Left ventricle myocardium inferior (tissue), 1 donor: ENCODE data around the gene LRRK2. TPM values are rescaled to one million over a fixed set of nuclear protein-coding genes. Genes with fewer than 3 reads are reported as not detected.
A peak's percentile ranks its signal among the peaks of the same experiment; 100 is the strongest.

ENCODE experiments used
- DNase-seq: peaks from one replicate; pipeline ENCODE4 v3.0.0-alpha.2; 2020
- H3K27ac ChIP-seq: fragments of 200-600 bp; replicated peaks from 2 replicates; pipeline ENCODE4 v1.8.0; 2021
- H3K27me3 ChIP-seq: fragments of 200-600 bp; 2 replicates; pipeline ENCODE4 v1.8.0; 2021; ENCODE audit warnings: low read depth
- H3K36me3 ChIP-seq: fragments of 200-600 bp; 2 replicates; pipeline ENCODE4 v1.8.0; 2021
- H3K4me1 ChIP-seq: fragments of 200-600 bp; 2 replicates; pipeline ENCODE4 v1.8.0; 2021
- H3K4me3 ChIP-seq: fragments of 200-600 bp; 2 replicates; pipeline ENCODE4 v1.8.0; 2021; ENCODE audit warnings: mild to moderate bottlenecking, moderate library complexity
- H3K9me3 ChIP-seq: fragments of 200-600 bp; replicated peaks from 2 replicates; pipeline ENCODE4 v1.8.0; 2021
- CTCF ChIP-seq: fragments of 200-600 bp; IDR thresholded peaks from 2 replicates; pipeline ENCODE4 v1.8.0; 2021; ENCODE audit warnings: antibody characterized with exemption, mild to moderate bottlenecking, borderline replicate concordance
- intact Hi-C: fragments of 100-400 bp; cut with micrococcal nuclease; formaldehyde crosslinking; loops from one replicate; pipeline ENCODE4 v1.11.0; 2022
- total RNA-seq: library from RNA; stranded (reverse); fragmentation: NEBNext Ultra II Directional; extraction: Animal tissue kit (Norgen Biotek cat#: 25700); gene quantifications from one replicate; pipeline ENCODE4 v1.2.1, GENCODE V29; 2021
- donor health status: DM: no; HTN: yes; CAD: no; lungs with severe emphysema.

Gene LRRK2
- total RNA-seq, 1 donor from 2014 or later, result 6.7 TPM

DNA sequence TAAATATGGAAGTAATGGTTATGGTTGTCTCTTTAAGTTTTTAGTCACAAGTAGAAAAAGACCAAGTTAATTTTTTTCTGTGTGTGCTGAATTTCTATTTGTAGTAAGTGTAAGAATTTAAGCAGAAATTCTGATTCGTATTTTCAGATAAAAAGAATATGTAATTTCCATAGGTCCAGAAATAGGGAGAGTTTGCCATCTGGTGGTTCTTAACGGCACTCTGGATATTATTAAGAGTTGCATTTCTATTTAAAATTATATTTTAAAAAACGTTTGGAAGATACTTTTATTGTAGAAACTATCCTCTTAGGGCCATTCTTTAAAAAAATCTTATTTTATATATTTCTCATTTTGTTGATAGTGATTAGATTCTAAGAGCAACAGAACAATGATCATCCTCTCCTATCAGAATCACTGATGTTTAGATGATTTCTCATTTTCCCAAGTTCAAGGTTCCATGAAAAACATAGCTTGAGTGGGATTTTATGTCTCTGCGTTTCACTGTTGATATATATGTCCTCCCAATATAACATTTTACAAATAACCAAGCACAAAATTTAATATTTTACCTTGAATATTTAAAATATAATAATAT lies 88.3 kb downstream of the LRRK2 start:
- peak; percentile 44 for TF ChIP-seq CTCF
- Histone ChIP-seq H3K36me3 (peaks cover 25% of the 10 kb centered on the region), H3K27ac (no peak overlapping the region), H3K9me3 (no peaks in the 10 kb centered on the region), H3K4me3 (no peak overlapping the region), H3K4me1 (no peaks in the 10 kb centered on the region), H3K27me3 (no peaks in the 10 kb centered on the region)
- DNase-seq, result no peak
- intact Hi-C loops, result no loop called here

GRCh38 chr12:40313928-40314327 lies 89.1 kb downstream of the LRRK2 start:
- Histone ChIP-seq H3K27ac (no peak overlapping the region), H3K27me3 (no peaks in the 10 kb centered on the region), H3K9me3 (no peaks in the 10 kb centered on the region), H3K4me3 (no peak overlapping the region), H3K36me3 (peaks cover 20% of the 10 kb centered on the region), H3K4me1 (no peaks in the 10 kb centered on the region)
- no peak for TF ChIP-seq CTCF
- DNase-seq, result no peak
- intact Hi-C loops, result no loop called here

- no peaks in the 10 kb centered on the region for H3K4me1 ChIP-seq
- H3K27ac ChIP-seq, result no peak overlapping the region
- intact Hi-C loops, result no loop called here
- H3K36me3 ChIP-seq, result peaks cover 14% of the 10 kb centered on the region
- no peaks in the 10 kb centered on the region for H3K9me3 ChIP-seq
- no peaks in the 10 kb centered on the region for H3K27me3 ChIP-seq
- TF ChIP-seq CTCF, result no peak
- H3K4me3 ChIP-seq, result no peak overlapping the region
- no peak for DNase-seq
Measured at GRCh38 chr12:40314927-40315326, 90.1 kb downstream of the LRRK2 start.

DNA sequence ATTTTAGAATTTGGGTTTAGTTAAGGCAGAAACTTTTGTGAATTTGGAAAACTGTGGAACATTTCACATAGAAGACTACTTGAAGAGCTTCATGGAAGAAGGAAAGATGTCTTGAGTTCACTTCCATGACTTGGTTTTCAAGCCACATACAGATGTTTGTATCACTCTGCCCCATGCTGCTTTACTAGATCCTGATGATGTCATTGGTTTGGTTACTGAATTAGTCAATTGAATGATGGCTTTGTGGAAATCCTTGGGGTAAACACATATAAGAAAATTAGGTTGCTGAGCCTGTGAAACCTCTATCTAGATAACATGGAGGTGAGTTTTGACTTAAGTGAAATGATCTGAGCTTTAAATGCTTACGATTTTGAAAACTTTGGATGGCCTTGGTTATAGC lies 90.6 kb downstream of the LRRK2 start:
- intact Hi-C loops, result no loop called here
- no peak overlapping the region for H3K4me3 ChIP-seq
- peaks cover 12% of the 10 kb centered on the region for H3K36me3 ChIP-seq
- no peaks in the 10 kb centered on the region for H3K27me3 ChIP-seq
- H3K4me1 ChIP-seq, result no peaks in the 10 kb centered on the region
- H3K27ac ChIP-seq, result no peak overlapping the region
- no peak for TF ChIP-seq CTCF
- no peaks in the 10 kb centered on the region for H3K9me3 ChIP-seq
- DNase-seq, result no peak

DNA sequence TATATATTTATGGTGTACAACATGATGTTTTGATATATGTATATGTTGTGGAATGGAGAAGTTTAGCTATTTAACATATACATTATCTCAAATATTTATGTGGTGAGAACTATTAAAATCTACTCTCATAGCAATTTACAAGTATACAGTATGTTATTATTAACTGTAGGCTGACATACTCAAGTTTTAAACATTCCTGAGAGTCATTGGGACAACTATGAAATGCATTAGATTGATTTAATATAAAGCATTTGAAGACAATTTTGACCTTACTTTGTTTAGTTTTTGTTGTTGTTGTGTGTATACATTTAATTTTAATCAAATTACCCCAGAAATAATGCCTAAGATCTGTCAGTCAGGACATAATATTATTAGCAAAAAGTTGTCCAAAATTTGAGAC lies 99.5 kb downstream of the LRRK2 start:
- Histone ChIP-seq H3K36me3 (peaks cover 15% of the 10 kb centered on the region), H3K27me3 (no peaks in the 10 kb centered on the region), H3K4me1 (no peaks in the 10 kb centered on the region), H3K27ac (no peak overlapping the region), H3K4me3 (no peak overlapping the region), H3K9me3 (no peaks in the 10 kb centered on the region)
- DNase-seq, result no peak
- intact Hi-C loops, result no loop called here
- TF ChIP-seq CTCF, result no peak
